ENCODE data around the gene AMELY. TPM values are rescaled to one million over a fixed set of nuclear protein-coding genes. Genes with fewer than 3 reads are reported as not detected.
"Not testable (repeated sequence)": the region's sequence is repeated elsewhere in the genome, so short reads cannot be mapped to it uniquely, and the experiment has no call there.

AMELY gene
- total and polyA plus RNA-seq, 9 donors = not detected

- Histone ChIP-seq H3K27ac (ENCODE audit: low read length) (no peak within 1 kb of the TSS), H3K9me3 (replicated peaks; ENCODE audit: control insufficient read depth, low read depth, low read length) (no peaks in the 10 kb centered on the region), H3K4me1 (ENCODE audit: control insufficient read depth, insufficient read depth, low read length) (no peaks in the 10 kb centered on the region), H3K27me3 (ENCODE audit: control insufficient read depth, insufficient read depth, low read length) (no peaks in the 10 kb centered on the region), H3K36me3 (ENCODE audit: control insufficient read depth, insufficient read depth, low read length) (no peaks in the 10 kb centered on the region), H3K4me3 (ENCODE audit: low read length) (no peak within 1 kb of the TSS)
- no peak for DNase-seq
- no CpG with 5 or more reads among the region's 91 CpGs for WGBS (ENCODE audit: insufficient coverage)
These were observed 940 bp downstream of the AMELY start, which contains the start of gene TBL1Y for GRCh38 chrY:6910372-6911252. TBL1Y (plus strand) TSS chrY:6910697; CDS start chrY:7025085, 114,388 bp downstream.

DNA sequence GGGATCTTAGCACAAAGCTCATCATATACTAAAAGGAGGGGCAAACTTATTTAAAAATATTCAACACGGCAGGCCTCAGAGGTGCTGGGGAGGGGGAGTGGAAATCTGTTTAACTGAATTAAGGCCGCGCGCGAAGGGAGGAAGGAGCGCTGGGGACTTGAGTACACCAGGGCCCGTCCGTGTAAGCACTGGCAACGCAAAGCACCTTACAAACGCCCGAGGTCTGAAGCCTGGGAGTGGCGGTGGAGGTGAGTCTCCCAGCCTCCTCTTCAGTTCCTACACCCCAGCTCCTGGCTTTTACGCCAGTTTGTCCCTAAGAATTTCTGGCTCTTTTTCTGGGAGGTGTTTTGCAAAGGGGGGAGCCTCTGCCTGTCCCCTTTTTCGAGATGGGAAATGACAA is 1.7 kb downstream of the AMELY start:
- H3K4me1 ChIP-seq (ENCODE audit: control insufficient read depth, insufficient read depth, low read length) = no peaks in the 10 kb centered on the region
- no peaks in the 10 kb centered on the region for H3K36me3 ChIP-seq (ENCODE audit: control insufficient read depth, insufficient read depth, low read length)
- DNase-seq = no peak
- H3K27me3 ChIP-seq (ENCODE audit: control insufficient read depth, insufficient read depth, low read length) = no peaks in the 10 kb centered on the region
- H3K27ac ChIP-seq (ENCODE audit: low read length) = no peak overlapping the region
- H3K4me3 ChIP-seq (ENCODE audit: low read length) = no peak overlapping the region
- no peaks in the 10 kb centered on the region for H3K9me3 ChIP-seq (replicated peaks; ENCODE audit: control insufficient read depth, low read depth, low read length)
- WGBS (ENCODE audit: insufficient coverage) = no CpG with 5 or more reads among the region's 14 CpGs

GRCh38 chrY:6909118-6909521 is 2.4 kb downstream of the AMELY start:
- no peaks in the 10 kb centered on the region for H3K36me3 ChIP-seq (ENCODE audit: control insufficient read depth, insufficient read depth, low read length)
- WGBS (ENCODE audit: insufficient coverage) = no CpG with 5 or more reads among the region's 14 CpGs
- no peaks in the 10 kb centered on the region for H3K4me1 ChIP-seq (ENCODE audit: control insufficient read depth, insufficient read depth, low read length)
- H3K27me3 ChIP-seq (ENCODE audit: control insufficient read depth, insufficient read depth, low read length) = no peaks in the 10 kb centered on the region
- H3K27ac ChIP-seq (ENCODE audit: low read length) = no peak overlapping the region
- DNase-seq = no peak
- H3K9me3 ChIP-seq (replicated peaks; ENCODE audit: control insufficient read depth, low read depth, low read length) = no peaks in the 10 kb centered on the region
- no peak overlapping the region for H3K4me3 ChIP-seq (ENCODE audit: low read length)

- H3K4me1 ChIP-seq (ENCODE audit: control insufficient read depth, insufficient read depth, low read length); H3K27ac ChIP-seq (ENCODE audit: low read length); DNase-seq; H3K9me3 ChIP-seq (replicated peaks; ENCODE audit: control insufficient read depth, low read depth, low read length); H3K36me3 ChIP-seq (ENCODE audit: control insufficient read depth, insufficient read depth, low read length); H3K4me3 ChIP-seq (ENCODE audit: low read length); H3K27me3 ChIP-seq (ENCODE audit: control insufficient read depth, insufficient read depth, low read length): not testable (repeated sequence)
- WGBS (ENCODE audit: insufficient coverage) = no CpG with 5 or more reads among the region's 6 CpGs
These were observed 3.5 kb downstream of the AMELY start for GRCh38 chrY:6908021-6908420.

- no peak overlapping the region for H3K27ac ChIP-seq (ENCODE audit: low read length)
- no CpG with 5 or more reads among the region's 1 CpG for WGBS (ENCODE audit: insufficient coverage)
- no peak overlapping the region for H3K4me3 ChIP-seq (ENCODE audit: low read length)
- H3K27me3 ChIP-seq (ENCODE audit: control insufficient read depth, insufficient read depth, low read length) = no peaks in the 10 kb centered on the region
- no peaks in the 10 kb centered on the region for H3K9me3 ChIP-seq (replicated peaks; ENCODE audit: control insufficient read depth, low read depth, low read length)
- H3K36me3 ChIP-seq (ENCODE audit: control insufficient read depth, insufficient read depth, low read length) = no peaks in the 10 kb centered on the region
- no peak for DNase-seq
- H3K4me1 ChIP-seq (ENCODE audit: control insufficient read depth, insufficient read depth, low read length) = no peaks in the 10 kb centered on the region
These were observed 4.0 kb downstream of the AMELY start for GRCh38 chrY:6907591-6907990.

- not testable (repeated sequence) for H3K9me3 ChIP-seq (replicated peaks; ENCODE audit: control insufficient read depth, low read depth, low read length); H3K27me3 ChIP-seq (ENCODE audit: control insufficient read depth, insufficient read depth, low read length); DNase-seq; H3K27ac ChIP-seq (ENCODE audit: low read length); H3K4me1 ChIP-seq (ENCODE audit: control insufficient read depth, insufficient read depth, low read length); H3K4me3 ChIP-seq (ENCODE audit: low read length); H3K36me3 ChIP-seq (ENCODE audit: control insufficient read depth, insufficient read depth, low read length)
These were observed 9.4 kb downstream of the AMELY start for GRCh38 chrY:6902116-6902515.

- Histone ChIP-seq H3K27ac (ENCODE audit: low read length) (no peak overlapping the region), H3K36me3 (ENCODE audit: control insufficient read depth, insufficient read depth, low read length) (no peaks in the 10 kb centered on the region), H3K4me3 (ENCODE audit: low read length) (no peak overlapping the region), H3K27me3 (ENCODE audit: control insufficient read depth, insufficient read depth, low read length) (no peaks in the 10 kb centered on the region), H3K9me3 (replicated peaks; ENCODE audit: control insufficient read depth, low read depth, low read length) (no peaks in the 10 kb centered on the region), H3K4me1 (ENCODE audit: control insufficient read depth, insufficient read depth, low read length) (no peaks in the 10 kb centered on the region)
- no peak for DNase-seq
- no CpG with 5 or more reads among the region's 1 CpG for WGBS (ENCODE audit: insufficient coverage)
These were observed 16.3 kb downstream of the AMELY start for GRCh38 chrY:6895236-6895635.

DNA sequence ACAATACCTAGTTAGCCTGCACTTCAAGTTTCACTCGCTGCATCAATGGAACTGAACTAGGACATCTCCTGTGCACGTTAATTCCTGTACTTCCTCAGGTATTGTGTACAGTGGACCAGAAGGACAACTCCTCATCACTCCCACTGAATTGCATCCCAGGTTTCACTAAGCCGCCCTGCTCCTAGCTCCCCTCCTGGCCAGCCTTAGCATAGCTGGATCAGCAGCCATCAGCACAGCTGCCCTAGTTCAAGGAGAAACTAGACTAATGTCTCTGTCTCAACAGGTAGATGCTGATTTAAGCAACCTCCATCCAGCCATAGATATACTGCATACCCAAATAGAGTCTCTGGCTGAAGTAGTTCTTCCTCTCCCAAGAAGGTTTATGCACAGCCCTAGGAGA is 17.1 kb downstream of the AMELY start:
- Histone ChIP-seq H3K9me3 (replicated peaks; ENCODE audit: control insufficient read depth, low read depth, low read length) (no peaks in the 10 kb centered on the region), H3K27ac (ENCODE audit: low read length) (no peak overlapping the region), H3K4me1 (ENCODE audit: control insufficient read depth, insufficient read depth, low read length) (no peaks in the 10 kb centered on the region), H3K4me3 (ENCODE audit: low read length) (no peak overlapping the region), H3K27me3 (ENCODE audit: control insufficient read depth, insufficient read depth, low read length) (no peaks in the 10 kb centered on the region), H3K36me3 (ENCODE audit: control insufficient read depth, insufficient read depth, low read length) (no peaks in the 10 kb centered on the region)
- no peak for DNase-seq
- WGBS (ENCODE audit: insufficient coverage) = no CpG with 5 or more reads among the region's 3 CpGs

- no peaks in the 10 kb centered on the region for H3K27me3 ChIP-seq (ENCODE audit: control insufficient read depth, insufficient read depth, low read length)
- H3K4me1 ChIP-seq (ENCODE audit: control insufficient read depth, insufficient read depth, low read length) = no peaks in the 10 kb centered on the region
- H3K4me3 ChIP-seq (ENCODE audit: low read length) = no peak overlapping the region
- no CpG with 5 or more reads among the region's 2 CpGs for WGBS (ENCODE audit: insufficient coverage)
- H3K27ac ChIP-seq (ENCODE audit: low read length) = no peak overlapping the region
- no peak for DNase-seq
- H3K36me3 ChIP-seq (ENCODE audit: control insufficient read depth, insufficient read depth, low read length) = no peaks in the 10 kb centered on the region
- H3K9me3 ChIP-seq (replicated peaks; ENCODE audit: control insufficient read depth, low read depth, low read length) = no peaks in the 10 kb centered on the region
These were observed 62.2 kb downstream of the AMELY start for GRCh38 chrY:6849384-6849783.

DNA sequence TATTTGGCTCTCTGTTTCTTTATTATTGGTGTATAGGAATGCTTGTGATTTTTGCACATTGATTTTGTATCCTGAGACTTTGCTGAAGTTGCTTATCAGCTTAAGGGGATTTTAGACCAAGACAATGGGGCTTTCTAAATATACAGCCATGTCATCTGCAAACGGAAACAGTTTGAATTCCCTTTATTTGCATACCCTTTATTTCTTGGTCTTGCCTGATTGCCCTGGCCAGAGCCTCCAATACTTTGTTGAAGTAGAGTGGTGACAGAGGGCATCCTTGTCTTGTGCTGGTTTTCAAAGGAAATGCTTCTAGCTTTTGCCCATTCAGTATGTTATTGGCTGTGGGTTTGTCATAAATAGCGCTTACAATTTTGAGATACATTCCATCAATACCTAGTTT is 68.9 kb downstream of the AMELY start:
- no CpG with 5 or more reads among the region's 2 CpGs for WGBS (ENCODE audit: insufficient coverage)
- not testable (repeated sequence) for H3K36me3 ChIP-seq (ENCODE audit: control insufficient read depth, insufficient read depth, low read length); H3K27ac ChIP-seq (ENCODE audit: low read length); H3K9me3 ChIP-seq (replicated peaks; ENCODE audit: control insufficient read depth, low read depth, low read length); H3K4me3 ChIP-seq (ENCODE audit: low read length); H3K27me3 ChIP-seq (ENCODE audit: control insufficient read depth, insufficient read depth, low read length); H3K4me1 ChIP-seq (ENCODE audit: control insufficient read depth, insufficient read depth, low read length); DNase-seq

All from muscle of leg (tissue), 11 donors.